ENCODE data around the gene MRPL18.

GRCh38 chr6:159753081-159753872 is 37.0 kb upstream of the MRPL18 start:
- TF ChIP-seq EZH2 (IDR thresholded peaks at IDR 0.05; ENCODE audit: low read length, missing control alignments) (no peak), CTCF (conservative IDR thresholded peaks at IDR 0.05 in 1 of 2, IDR thresholded peaks at IDR 0.05 in 1 of 2; ENCODE audit: low read depth in 1 of 2, low read length in 2 of 2) (no peak)

All from fibroblast of lung (primary cell).